IMR-90 (cell line): Measurements from ENCODE around the gene GPC6. TPM values are rescaled to one million over a fixed set of nuclear protein-coding genes. Genes with fewer than 3 reads are reported as not detected.
A peak's percentile ranks its signal among the peaks of the same experiment; 100 is the strongest.

Experiments
- ATAC-seq: fragments of 200-7000 bp; cut with Tn5 transposase; 2 replicates; pipeline ENCODE4 v1.9.1; 2020; ENCODE audit warnings: low read depth, mild to moderate bottlenecking, moderate library complexity
- BruUV-seq: library from RNA; stranded (reverse); fragments of 400-500 nt; replicated peaks from 2 replicates; lab custom pipeline; 2021; lab: Mats Ljungman, UMichigan
- CTCF ChIA-PET: fragments of 300-600 bp; formaldehyde crosslinking; extraction: SDS; loops from one replicate; lab custom pipeline; 2021; ENCODE audit warnings: antibody characterized with exemption; lab: Yijun Ruan, JAX
- POLR2A ChIA-PET: fragments of 300-600 bp; sonication (Branson Sonifier 250); formaldehyde crosslinking; loops from one replicate; lab custom pipeline; 2022; ENCODE audit warnings: antibody characterized with exemption; ENCODE audit not compliant: unreplicated experiment; lab: Charles Lee
- DNase-seq: peaks from one replicate; pipeline ENCODE4 v3.0.0; 2013
- H2AFZ ChIP-seq: replicated peaks from 2 replicates; pipeline ENCODE3; 2013; ENCODE audit warnings: low read length, mild to moderate bottlenecking; ENCODE audit not compliant: poor library complexity
- H2AK5ac ChIP-seq: 2 replicates; pipeline ENCODE4 v1.6.1; 2013; ENCODE audit warnings: low read depth, low read length, inconsistent platforms
- H2AK9ac ChIP-seq: replicated peaks from 2 replicates; pipeline ENCODE3; 2013; ENCODE audit warnings: mild to moderate bottlenecking, low read depth, low read length, moderate library complexity; ENCODE audit not compliant: poor library complexity
- H2BK120ac ChIP-seq: 2 replicates; pipeline ENCODE4 v1.6.1; 2013; ENCODE audit warnings: low read depth, low read length, inconsistent platforms
- H2BK15ac ChIP-seq: 3 replicates; pipeline ENCODE4 v1.6.1; 2013; ENCODE audit warnings: low read depth, low read length, inconsistent platforms
- H2BK20ac ChIP-seq: 2 replicates; pipeline ENCODE4 v1.6.1; 2013; ENCODE audit warnings: low read depth, mild to moderate bottlenecking, inconsistent platforms, low read length, moderate library complexity
- H2BK5ac ChIP-seq: 2 replicates; pipeline ENCODE4 v1.6.1; 2013; ENCODE audit warnings: mild to moderate bottlenecking, low read depth, low read length, inconsistent platforms; ENCODE audit not compliant: poor library complexity, severe bottlenecking
- H3K14ac ChIP-seq: replicated peaks from 2 replicates; pipeline ENCODE4 v1.6.1; 2013; ENCODE audit warnings: low read depth, low read length, inconsistent platforms
- H3K18ac ChIP-seq: 2 replicates; pipeline ENCODE4 v1.6.1; 2013; ENCODE audit warnings: low read depth, low read length, control low read depth
- H3K23ac ChIP-seq: 2 replicates; pipeline ENCODE4 v1.6.1; 2013; ENCODE audit warnings: low read depth, low read length, inconsistent platforms
- H3K27ac ChIP-seq: 2 replicates; pipeline ENCODE4 v1.5.1; 2013; ENCODE audit warnings: mild to moderate bottlenecking, control low read depth, low read length; ENCODE audit not compliant: insufficient read depth
- H3K27me3 ChIP-seq: 2 replicates; pipeline ENCODE4 v1.6.1; 2013; ENCODE audit warnings: low read length; ENCODE audit not compliant: control insufficient read depth, insufficient read depth
- H3K36me3 ChIP-seq: 2 replicates; pipeline ENCODE4 v1.6.1; 2013; ENCODE audit warnings: low read length, mixed read lengths; ENCODE audit not compliant: control insufficient read depth, insufficient read depth
- H3K4ac ChIP-seq: 2 replicates; pipeline ENCODE4 v1.6.1; 2013; ENCODE audit warnings: low read depth, low read length, inconsistent platforms
- H3K4me1 ChIP-seq: 2 replicates; pipeline ENCODE4 v1.6.1; 2013; ENCODE audit warnings: low read length, mixed read lengths; ENCODE audit not compliant: control insufficient read depth, insufficient read depth
- H3K4me2 ChIP-seq: 2 replicates; pipeline ENCODE4 v1.6.1; 2013; ENCODE audit warnings: low read depth, mild to moderate bottlenecking, control low read depth, low read length, moderate library complexity
- H3K4me3 ChIP-seq: 2 replicates; pipeline ENCODE4 v1.5.1; 2013; ENCODE audit warnings: low read depth, mild to moderate bottlenecking, control low read depth, low read length, moderate library complexity; ENCODE audit not compliant: insufficient read depth
- H3K56ac ChIP-seq: 2 replicates; pipeline ENCODE4 v1.6.1; 2013; ENCODE audit warnings: low read length, inconsistent platforms; ENCODE audit not compliant: insufficient read depth; ENCODE audit errors: extremely low read depth
- H3K79me1 ChIP-seq, 2 experiments: 2 replicates each; pipeline ENCODE4 v1.6.1; 2013; ENCODE audit warnings: low read length in 2 of 2, inconsistent platforms in 1 of 2, low read depth in 1 of 2
- H3K9ac ChIP-seq: 2 replicates; pipeline ENCODE4 v1.6.1; 2013; ENCODE audit warnings: low read depth, low read length, control low read depth
- H3K9me1 ChIP-seq: 2 replicates; pipeline ENCODE4 v1.6.1; 2013; ENCODE audit warnings: low read length, inconsistent platforms; ENCODE audit not compliant: insufficient read depth
- H3K9me3 ChIP-seq: 2 replicates; pipeline ENCODE4 v1.6.1; 2013; ENCODE audit warnings: low read length; ENCODE audit not compliant: control insufficient read depth, insufficient read depth
- H4K20me1 ChIP-seq: 2 replicates; pipeline ENCODE4 v1.6.1; 2013; ENCODE audit warnings: low read length, inconsistent platforms; ENCODE audit not compliant: insufficient read depth
- H4K5ac ChIP-seq: 2 replicates; pipeline ENCODE4 v1.6.1; 2013; ENCODE audit warnings: mild to moderate bottlenecking, low read depth, low read length, control low read depth
- H4K8ac ChIP-seq, 2 experiments: 2 replicates each; pipeline ENCODE4 v1.6.1; 2013; ENCODE audit warnings: low read depth in 2 of 2, low read length in 2 of 2, control low read depth in 1 of 2, inconsistent platforms in 1 of 2
- H4K91ac ChIP-seq: 2 replicates; pipeline ENCODE4 v1.6.1; 2013; ENCODE audit warnings: low read depth, low read length, inconsistent platforms; ENCODE audit not compliant: insufficient read depth
- CEBPB ChIP-seq: IDR thresholded peaks from 2 replicates; pipeline ENCODE4 v1.6.1; 2012; ENCODE audit warnings: low read depth, low read length, improper control_type of control experiment
- MXI1 ChIP-seq: IDR thresholded peaks from 2 replicates; pipeline ENCODE4 v1.6.1; 2012; ENCODE audit warnings: low read depth, mild to moderate bottlenecking, low read length, moderate library complexity, borderline replicate concordance
- SMC3 ChIP-seq: fragments of 150-350 bp; IDR thresholded peaks from 2 replicates; pipeline ENCODE4 v1.6.1; 2016; ENCODE audit warnings: low read depth, mild to moderate bottlenecking, antibody characterized with exemption, low read length, moderate library complexity
- WGBS, 2 experiments: methylation state at CpG; one replicate each; pipeline versions ENCODE4 v1.1.5 to v1.1.7; 2013; ENCODE audit warnings: missing lambda C conversion rate in 2 of 2; ENCODE audit not compliant: insufficient read length in 1 of 2; ENCODE audit errors: extremely low coverage in 2 of 2; 5-methylcytosine and 5-hydroxymethylcytosine counted together
- dilution Hi-C: fragments of 300-500 bp; cut with HindIII; formaldehyde crosslinking; loops from one replicate; pipeline ENCODE4 v1.14.3; 2018; ENCODE audit warnings: low sequenced_read_pairs; ENCODE audit not compliant: unreplicated experiment
- in situ Hi-C: fragments of 300-500 bp; cut with MboI; formaldehyde crosslinking; loops from 3 replicates; pipeline ENCODE4 v1.14.3; 2019; ENCODE audit warnings: low sequenced_read_pairs, inconsistent platforms, mixed read lengths
- intact Hi-C: fragments of 100-400 bp; cut with micrococcal nuclease; formaldehyde crosslinking; loops from 2 replicates; pipeline ENCODE4 v1.10.0; 2022
- polyA plus RNA-seq, 3 experiments: library from polyadenylated mRNA; depleted of rRNA; stranded (reverse); fragments of >200 nt; gene quantifications; 2 replicates each; pipeline ENCODE4 v1.2.3, GENCODE V29; 2012; ENCODE audit warnings: low replicate concordance in 1 of 3
- total RNA-seq: library from RNA; depleted of rRNA; stranded (reverse); fragments of >200 nt; gene quantifications from 2 replicates; pipeline ENCODE4 v1.2.3, GENCODE V29; 2012

The GPC6 gene
- total and polyA plus RNA-seq, 2 of the 4 experiments (the other 2 are of a cell fraction): 14.9 to 39.4 TPM

GRCh38 chr13:94232956-94233355 is 1006.3 kb downstream of the GPC6 start:
- Histone ChIP-seq H2AFZ (no peak overlapping the region), H3K23ac (no peak overlapping the region), H2AK5ac (no peak overlapping the region), H3K27ac (no peak overlapping the region), H3K4me3 (no peak overlapping the region), H2BK120ac (no peak overlapping the region), H4K20me1 (no peaks in the 10 kb centered on the region), H3K14ac (no peak overlapping the region), H2BK15ac (no peak overlapping the region), H2BK20ac (no peak overlapping the region), H3K36me3 (no peaks in the 10 kb centered on the region), H3K4me2 (peak overlapping the region; percentile 0; the same call in 1 of the 2 replicates), H3K9ac (no peak overlapping the region), H3K79me1 (no peaks in the 10 kb centered on the region), H3K4ac (no peak overlapping the region), H4K91ac (no peak overlapping the region), H3K9me1 (peaks cover 2% of the 10 kb centered on the region; the same call in 1 of the 2 replicates), H4K5ac (no peak overlapping the region), H3K56ac (no peak overlapping the region), H4K8ac (no peak overlapping the region), H3K27me3 (no peaks in the 10 kb centered on the region), H3K4me1 (no peaks in the 10 kb centered on the region; the same call in 1 of the 2 replicates), H2AK9ac (no peak overlapping the region), H2BK5ac (no peak overlapping the region), H3K9me3 (no peaks in the 10 kb centered on the region; the same call in 1 of the 2 replicates), H3K18ac (no peak overlapping the region)
- DNase-seq (no peak), ATAC-seq (no peak)
- in situ Hi-C loops: no loop called here
- no CpG with 5 or more reads among the region's 2 CpGs for WGBS, 2 experiments
- TF ChIP-seq MXI1 (no peak), SMC3 (no peak), CEBPB (peak; percentile 67)
- ChIA-PET CTCF (interaction anchor here (0.6 kb wide), 1 partner anchor 1003 kb away, joined by 3 read pairs; no protein-coding TSS in a partner anchor), POLR2A (no interaction called here)
- BruUV-seq: no TSS peak
- intact Hi-C loops: no loop called here
- dilution Hi-C loops: no loop called here
